D341Med (cell line): ENCODE data around the gene CERS5.

Experiments used
- DNase-seq: peaks from one replicate; pipeline ENCODE4 v3.0.0; 2012; ENCODE audit warnings: low spot score

Gene CERS5, protein sequence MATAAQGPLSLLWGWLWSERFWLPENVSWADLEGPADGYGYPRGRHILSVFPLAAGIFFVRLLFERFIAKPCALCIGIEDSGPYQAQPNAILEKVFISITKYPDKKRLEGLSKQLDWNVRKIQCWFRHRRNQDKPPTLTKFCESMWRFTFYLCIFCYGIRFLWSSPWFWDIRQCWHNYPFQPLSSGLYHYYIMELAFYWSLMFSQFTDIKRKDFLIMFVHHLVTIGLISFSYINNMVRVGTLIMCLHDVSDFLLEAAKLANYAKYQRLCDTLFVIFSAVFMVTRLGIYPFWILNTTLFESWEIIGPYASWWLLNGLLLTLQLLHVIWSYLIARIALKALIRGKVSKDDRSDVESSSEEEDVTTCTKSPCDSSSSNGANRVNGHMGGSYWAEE

DNA sequence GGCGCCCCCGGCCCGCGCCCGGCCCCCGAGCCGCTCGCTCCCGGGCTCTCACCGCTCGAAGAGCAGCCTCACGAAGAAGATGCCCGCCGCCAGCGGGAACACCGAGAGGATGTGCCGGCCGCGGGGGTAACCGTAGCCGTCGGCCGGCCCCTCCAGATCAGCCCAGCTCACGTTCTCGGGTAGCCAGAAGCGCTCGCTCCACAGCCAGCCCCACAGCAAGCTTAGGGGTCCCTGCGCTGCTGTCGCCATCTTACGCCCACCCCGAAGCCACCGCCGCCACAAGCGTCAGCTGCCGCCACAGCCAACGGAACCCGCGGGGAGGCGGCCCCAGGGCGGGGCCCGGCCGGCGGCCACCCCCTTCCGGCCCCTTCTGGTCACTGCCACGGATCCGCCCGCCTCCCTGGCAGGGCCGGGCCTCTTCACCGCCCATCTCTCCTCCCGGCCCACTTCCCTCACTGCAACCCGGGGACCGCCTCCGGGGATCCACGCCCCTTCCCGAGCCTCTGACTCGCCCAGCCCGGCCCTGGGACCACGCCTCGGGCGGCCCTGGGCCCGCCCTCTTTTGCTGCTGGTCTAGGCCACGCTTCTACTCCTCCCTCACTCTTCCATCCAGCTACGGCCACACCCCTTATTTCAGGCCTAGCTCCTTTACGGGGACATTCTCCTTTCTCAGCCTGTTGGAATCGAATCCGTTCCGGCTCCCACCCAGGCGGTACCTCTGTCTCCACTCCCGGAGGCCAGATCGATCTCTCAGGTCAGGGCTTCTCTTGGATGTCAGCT, at the start of gene CERS5:
CERS5 (minus strand) TSS at position 321 of the 780 bp plus-strand sequence; CDS start at position 249, 72 bp downstream.
- peak; percentile 99 for DNase-seq

DNA sequence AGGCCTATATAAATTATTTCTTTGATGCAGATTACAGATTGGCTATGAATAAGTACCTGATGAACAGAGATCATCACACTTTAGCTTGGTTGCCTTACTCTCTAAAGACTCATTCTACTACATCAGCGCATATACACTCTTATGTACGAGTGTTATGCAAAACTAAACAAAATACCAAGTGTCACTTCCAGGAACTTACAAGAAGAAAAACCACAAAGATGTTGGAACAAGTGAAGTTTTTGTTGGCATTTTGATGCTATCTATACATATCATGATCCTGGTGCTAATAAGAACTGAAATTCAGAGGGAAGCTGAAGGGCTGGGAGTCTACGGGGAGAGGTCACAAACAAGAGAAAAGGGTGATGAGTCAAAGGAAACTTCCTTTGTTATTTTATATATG, 47.9 kb upstream of the CERS5 start:
- DNase-seq = no peak

DNA sequence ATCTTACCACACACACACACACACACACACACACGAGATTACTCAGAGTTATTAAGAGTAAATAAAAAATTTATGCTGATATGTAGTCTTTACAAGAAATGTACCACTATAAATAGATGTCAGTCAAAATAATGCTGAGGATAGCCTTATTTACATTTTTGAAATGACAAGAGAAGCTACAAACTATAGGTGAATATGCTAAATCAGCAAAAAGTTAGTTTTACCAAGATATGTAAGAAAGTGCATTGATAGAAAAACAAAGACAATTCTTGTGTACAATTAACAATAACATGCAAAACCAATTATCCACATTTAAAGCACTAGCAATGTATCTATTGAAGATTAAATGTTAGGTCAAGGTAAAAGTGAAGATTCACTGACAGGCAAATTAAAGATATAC, 46.8 kb upstream of the CERS5 start:
- no peak for DNase-seq

DNA sequence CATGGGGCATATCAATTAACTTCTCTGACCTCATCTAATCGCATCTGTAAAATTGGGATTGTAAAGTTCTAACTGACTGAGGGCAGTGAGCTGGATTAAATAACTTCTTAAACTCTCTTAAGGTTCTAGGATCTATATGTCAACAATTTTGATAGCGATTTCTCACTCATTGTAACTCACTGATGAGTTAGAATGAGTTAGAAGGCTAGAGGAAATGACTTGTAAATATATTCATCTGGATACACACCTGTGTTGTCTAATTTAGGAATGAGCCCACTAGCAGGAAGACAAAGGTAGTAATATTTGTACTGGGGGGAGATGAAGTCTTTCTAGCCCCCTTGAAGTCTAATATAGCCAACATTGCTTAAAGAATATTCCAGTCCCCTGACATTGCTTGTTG, 46.3 kb upstream of the CERS5 start:
- DNase-seq = no peak

DNA sequence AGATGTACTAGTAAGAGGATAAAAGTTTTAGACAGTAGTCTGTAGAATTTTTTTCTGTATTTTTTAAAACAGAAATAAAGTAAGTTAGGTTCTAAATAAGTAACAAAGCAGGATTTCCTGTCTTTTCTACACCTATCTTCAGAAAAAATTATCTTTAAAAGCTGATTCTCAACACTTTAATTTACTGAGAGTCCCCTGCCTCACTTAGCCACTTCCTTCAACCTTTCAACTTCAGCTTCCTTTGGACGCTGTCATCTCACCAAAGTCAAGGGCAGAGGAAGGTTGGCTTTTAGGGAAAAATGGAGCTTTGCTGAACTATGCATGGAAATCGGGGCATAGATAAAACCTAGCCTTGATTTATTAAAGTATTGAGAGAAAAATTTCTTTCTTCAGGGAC, 44.9 kb upstream of the CERS5 start:
- no peak for DNase-seq

DNA sequence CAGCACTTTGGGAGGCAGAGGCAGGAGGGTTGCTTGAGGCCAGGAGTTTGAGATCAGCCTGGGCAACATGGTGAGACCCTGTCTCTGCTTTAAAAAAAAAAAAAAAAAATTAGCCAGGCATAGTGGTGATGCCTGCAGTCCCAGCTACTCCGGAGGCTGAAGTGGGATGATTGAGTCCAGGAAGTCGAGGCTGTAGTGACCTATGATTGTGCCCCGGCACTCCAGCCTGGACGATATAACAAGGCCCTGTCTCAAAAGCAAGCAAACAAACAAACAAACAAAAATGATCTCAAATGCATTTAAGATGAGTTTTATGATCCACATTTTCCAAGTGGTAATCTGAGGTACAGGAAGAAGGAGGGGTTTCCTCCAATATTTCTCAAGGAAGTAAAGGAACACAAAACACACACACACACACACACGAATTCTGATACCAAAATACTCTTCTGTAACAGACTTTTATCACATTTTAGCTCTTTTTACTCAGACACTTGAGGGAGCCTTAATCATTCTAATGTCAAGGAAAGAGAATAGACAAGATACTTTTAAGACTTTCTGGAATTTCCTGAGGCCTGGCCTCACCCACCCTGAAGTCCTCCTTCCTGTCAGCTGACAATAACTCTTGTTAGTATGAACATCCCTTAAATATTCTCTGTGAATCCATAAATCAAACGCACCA, 44.4 kb upstream of the CERS5 start:
- DNase-seq = no peak

DNA sequence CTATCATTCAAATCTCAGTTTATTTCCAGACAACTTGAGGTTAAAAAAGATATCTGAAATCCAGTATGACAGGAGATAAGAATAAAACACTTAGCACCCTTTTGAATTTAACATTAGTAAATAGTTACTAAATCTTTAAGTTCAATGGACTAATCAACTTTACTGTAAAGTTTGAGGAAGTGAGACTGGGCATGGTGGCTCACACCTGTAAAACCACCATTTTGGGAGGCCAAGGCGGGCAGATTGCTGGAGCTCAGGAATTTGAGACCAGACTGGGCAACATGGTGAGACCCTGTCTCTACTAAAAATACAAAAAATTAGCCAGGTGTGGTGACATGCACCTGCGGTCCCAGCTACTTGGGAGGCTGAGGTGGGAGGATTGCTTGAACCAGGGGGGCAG, 40.3 kb upstream of the CERS5 start:
- no peak for DNase-seq

DNA sequence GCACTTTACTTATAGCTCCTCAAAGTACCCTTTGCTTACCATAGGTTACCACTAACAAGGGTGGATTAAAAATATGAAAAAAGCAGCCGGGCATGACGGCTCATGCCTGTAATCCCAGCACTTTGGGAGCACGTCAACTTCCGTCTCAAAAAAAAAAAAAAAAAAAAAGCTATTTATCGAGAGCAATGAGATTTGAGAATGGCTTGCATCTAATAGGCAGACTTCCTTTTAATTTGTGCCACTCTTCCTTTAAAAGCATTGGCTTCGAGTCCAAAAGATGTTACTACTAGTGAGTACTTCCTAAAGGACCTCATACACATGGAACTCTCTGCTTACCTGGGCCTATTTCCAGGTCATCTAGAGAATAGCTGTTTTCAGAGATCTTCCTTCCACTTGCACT, 38.5 kb upstream of the CERS5 start:
- DNase-seq = no peak

DNA sequence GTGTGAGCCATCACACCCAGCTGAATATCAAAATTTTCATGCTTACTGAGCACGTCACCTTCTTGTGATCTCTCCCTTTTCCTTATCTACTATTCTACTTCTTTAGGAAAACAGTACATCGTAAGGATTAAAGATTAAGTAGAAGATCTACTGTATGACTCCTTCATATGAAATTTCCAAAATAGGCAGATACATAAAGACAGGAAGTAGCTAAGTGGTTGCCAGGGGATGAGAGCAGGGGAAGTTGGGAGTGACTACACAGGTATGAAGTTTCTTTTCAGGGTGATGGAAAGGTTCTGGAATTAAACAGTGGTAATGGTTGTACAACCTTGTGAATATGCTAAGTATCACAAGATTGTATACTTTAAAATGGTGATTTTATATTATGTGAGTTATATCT, 36.5 kb upstream of the CERS5 start:
- no peak for DNase-seq

DNA sequence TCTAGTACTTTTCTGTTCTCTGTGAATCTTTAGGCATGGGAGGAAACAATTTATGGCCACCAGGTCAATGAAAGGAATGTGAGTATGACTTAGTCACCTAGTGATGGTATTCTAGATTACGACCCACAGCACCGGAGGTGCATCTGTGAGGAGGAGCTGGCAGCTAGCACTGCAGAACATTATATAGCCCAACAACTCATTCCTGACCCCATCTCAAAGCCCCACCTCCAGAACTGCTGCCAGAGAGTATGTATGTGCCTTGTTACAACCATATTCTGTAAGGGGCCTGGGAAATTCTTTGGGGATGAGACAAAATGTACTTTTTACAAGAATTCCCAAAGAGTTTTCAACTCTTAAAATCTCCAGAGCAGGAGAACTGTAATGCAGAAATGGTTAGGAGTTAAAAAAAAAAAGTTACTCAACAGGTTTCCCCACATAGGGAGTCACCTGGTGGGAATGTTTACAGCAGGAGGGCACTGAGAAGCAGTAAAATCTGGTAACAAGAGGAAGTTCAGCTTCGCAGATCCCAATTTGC, 34.9 kb upstream of the CERS5 start:
- DNase-seq = no peak

DNA sequence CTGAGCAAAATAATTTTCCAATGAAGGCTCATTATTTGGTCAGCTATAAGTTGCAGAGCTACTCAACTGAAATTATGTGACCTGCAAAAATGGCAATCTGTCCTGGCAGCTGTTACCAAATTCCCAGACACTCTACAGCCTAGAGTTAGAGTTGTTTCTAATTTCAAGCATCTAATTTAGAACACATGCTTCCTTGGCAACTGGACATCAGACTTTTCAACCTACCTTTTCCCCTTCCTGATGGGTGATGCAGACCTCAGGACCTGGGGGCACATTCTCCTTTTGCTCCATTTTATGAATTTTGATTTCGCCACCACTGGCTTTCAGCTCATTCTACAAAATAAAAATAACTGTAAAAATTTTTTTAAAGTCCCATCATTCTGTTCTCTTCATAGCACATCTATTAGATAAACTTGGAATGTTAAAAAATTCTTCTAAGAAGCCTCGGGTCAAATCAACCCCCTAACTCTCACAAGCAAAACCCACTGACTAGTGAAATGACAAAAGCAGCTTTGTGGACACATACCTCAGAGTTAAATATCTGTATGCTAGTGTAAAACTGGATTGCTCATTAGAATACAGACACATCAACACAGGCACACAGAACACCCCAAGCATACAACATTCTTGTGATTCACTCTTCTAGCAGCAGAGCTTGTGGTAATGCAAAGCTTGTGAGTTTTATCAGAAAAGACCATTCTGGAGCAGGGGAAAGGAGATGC, 33.5 kb upstream of the CERS5 start:
- no peak for DNase-seq

DNA sequence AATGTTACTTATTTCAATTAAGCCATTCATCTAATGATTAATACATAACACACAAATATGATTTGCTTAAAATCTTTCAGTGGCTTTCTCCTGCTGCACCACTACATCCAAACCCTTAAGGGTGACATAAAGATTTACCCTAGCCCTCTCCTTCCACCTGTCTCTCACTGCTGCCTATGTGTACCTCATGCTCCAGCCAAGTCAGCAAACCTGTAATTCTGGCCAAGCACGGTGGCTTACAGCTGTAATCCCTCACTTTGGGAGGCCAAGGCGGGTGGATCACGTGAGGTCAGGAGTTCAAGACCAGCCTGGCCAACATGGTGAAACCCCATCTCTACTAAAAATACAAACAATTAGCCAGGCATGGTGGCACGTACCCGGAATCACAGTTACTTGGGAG, 31.7 kb upstream of the CERS5 start:
- DNase-seq = no peak

DNA sequence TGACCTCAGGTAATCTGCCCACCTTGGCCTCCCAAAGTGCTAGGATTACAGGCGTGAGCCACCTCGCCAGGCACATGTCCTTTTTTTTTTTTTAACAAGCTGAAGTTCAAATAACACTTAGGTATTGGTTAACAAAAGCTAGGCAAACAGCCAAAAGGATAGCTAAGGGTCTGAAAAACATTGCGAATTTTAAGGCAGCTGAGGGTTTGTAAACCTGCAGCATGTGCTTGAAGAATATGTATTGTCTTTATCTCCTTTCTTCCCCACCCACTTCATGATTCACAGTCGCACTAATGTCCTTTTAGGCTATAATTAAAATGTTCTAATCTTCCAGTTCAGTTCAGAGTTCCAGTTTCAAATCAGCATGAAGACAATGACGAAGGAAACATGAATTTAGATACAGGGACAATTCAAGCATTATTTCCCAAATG, 30.1 kb upstream of the CERS5 start:
- no peak for DNase-seq

DNA sequence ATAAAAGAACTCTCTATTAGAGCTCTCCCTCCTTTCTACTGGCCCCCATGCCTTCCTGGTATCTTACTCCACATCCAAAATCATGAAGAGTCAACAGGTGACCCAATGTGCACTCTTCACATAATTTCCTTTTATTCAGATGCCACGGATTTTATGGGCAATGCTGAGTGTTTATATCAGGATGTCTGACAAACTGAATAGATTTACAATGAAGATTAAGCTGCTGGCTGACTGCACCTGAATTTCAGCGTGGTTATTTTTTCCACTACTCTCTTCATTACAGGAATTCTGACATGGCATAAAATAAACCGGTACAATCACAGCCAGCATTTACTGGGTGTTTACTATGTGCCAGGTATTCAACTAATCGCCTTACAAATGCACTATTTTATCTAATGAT, 29.4 kb upstream of the CERS5 start:
- no peak for DNase-seq

DNA sequence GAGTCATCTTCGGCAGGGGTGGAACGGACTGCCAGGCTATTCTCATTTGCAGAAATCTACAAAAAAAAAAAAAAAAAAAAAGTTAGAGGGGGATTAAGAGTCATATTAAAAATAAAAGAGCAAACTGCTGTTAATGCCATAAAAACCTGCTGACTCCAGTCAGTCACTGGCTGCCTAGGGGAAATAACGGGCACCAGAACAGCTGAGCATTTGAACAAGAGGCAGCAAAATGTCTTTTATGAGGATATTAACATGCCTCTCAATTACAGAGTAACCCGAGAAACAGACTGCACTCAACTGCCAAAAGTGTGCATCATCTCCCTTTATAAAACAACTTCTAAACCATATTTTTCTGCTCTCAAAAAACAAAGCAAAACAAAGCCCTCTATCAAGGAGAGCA, 28.7 kb upstream of the CERS5 start:
- no peak for DNase-seq

DNA sequence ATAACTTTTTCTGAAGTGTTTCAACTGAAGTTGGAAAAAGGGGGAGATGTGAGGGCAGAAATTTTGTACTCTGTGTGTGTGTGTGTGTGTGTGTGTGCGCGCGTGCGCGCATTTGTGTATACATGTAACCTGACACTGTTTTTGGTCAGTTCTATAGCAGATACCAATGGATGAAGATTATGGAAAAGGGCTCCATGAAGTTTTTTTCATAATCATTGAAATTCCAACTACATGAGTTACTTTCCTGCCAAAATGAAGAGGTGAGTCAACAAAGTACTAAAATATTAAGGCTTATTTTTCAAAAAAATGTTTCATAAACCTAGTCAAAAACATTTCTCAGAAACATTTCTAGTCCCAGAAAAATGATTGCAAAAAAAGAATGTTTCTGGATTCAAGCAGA, 25.7 kb upstream of the CERS5 start:
- DNase-seq = no peak

DNA sequence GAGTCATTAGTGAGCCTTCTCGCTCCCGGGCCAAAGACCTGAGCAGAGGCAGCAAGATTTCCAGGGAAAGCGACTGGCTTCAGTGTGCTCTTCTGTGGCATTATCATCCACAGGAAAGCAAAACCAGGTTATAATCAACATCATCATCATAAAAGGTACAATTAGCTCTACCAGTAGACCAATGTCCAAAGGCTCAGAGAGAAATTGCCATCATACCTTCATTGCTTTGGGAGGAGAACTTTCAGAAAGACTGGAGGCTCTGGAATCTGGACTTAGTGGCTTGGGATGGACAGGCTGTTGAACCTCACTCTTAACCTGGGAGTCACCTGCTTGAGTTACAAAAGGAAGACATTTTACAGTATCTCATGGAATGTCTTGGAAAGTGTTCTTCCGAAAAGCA, 25.1 kb upstream of the CERS5 start:
- DNase-seq = no peak

DNA sequence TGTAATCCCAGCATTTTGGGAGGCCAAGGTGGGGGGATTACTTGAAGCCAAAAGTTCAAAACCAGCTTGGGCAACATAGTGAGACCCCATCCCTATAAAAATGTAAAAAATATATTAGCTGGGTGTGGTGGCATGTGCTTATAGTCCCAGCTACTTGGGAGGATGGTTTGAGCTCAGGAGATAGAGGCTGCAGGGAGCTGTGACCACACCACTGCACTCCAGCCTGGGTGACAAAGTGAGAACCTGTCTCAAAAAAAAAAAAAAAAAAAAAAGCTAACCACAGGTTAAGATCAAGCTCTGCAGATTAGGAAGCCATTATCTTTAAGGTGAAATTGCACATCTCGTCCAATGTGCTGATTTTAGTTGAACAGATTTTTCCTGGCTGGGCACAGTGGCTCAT, 23.7 kb upstream of the CERS5 start:
- DNase-seq = no peak

DNA sequence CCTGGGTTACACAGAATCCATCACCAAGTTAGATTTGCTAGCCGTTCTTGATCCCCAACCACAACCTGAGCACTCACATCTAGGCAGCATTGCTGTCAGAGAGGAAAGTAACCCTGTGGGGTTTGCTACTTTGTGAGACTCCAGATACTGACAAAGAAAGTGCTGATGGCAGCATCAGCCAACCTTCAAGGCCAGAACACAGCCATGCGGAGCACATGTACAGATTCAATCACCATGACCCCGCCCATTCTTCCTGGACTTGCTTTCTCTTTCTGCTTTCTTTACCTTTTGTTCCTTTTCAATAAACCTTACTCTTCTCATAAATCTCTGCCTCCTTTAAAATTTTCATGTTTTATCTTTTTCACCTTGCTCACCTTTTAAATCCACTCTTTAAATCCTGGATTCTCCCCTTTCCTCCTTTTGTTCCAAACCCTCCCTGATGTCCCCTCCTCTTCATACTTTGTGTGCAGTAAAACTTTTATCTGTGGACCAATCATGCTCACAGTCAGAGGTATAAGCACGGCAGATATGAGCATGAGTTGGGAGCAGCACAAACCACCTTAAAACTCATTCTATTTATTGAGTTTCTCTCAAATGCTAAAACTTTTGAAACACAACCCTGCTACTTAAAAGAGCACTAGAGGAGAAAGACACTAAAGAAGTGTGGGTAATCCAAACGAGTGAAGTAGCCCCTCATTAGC, 21.9 kb upstream of the CERS5 start:
- DNase-seq = no peak

DNA sequence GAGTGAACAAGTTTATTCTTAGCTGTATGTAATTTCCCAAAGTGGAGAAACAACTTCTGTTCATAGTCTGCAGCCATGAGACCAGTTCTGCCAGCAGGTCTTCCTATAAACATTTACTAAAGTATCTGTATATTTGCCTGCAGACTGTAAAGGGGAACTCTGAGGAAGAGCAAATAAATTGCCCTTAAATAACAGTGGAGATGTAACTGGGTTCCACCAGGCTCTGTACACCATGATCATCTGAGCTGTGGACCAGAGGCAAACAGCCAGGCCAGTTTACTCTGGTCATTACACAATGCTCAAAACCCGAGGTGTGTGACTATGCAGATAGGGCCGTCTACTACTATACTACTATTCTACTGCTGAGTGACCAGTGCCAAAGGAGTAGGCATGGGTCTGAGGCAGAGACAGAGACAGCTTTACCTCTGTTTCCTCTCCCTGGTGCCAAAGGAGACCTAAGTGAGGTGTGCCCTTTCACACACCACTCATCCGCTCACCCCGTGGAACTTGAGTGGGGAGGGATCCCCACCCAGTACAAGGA, 21.1 kb upstream of the CERS5 start:
- DNase-seq = no peak
